Activated CD8-positive, alpha-beta memory T cell treated with anti-CD3 and anti-CD28 coated beads, Interleukin-2, amount 50 U/mL, for 1 hour (primary cell): ENCODE measurements around the gene MICALL2.

Experiments used
- DNase-seq: peaks from one replicate; pipeline ENCODE4 v3.0.0-alpha.2; 2020; ENCODE audit errors: extremely low read depth

The MICALL2 gene

DNA sequence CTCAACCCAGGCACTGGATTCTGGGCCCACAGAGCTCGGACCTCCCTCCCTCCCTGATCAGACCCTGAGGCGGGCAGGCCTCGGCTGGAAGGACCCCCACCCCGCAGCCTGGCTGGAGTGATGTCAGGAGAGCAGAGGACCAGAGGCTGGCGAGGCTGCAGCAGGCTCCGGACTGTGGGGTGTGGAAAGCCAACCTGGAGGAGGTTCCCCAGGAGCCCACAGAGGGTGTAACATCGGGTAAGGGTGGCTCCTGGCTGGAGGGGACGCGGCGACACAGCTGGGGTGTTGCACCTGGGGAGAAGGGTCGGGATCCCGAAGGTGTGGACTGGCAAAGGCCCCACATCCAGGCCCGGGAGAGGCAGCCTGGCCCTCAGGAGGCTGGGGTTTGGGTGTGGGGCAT lies 8.9 kb upstream of the MICALL2 start:
- DNase-seq, result no peak

DNA sequence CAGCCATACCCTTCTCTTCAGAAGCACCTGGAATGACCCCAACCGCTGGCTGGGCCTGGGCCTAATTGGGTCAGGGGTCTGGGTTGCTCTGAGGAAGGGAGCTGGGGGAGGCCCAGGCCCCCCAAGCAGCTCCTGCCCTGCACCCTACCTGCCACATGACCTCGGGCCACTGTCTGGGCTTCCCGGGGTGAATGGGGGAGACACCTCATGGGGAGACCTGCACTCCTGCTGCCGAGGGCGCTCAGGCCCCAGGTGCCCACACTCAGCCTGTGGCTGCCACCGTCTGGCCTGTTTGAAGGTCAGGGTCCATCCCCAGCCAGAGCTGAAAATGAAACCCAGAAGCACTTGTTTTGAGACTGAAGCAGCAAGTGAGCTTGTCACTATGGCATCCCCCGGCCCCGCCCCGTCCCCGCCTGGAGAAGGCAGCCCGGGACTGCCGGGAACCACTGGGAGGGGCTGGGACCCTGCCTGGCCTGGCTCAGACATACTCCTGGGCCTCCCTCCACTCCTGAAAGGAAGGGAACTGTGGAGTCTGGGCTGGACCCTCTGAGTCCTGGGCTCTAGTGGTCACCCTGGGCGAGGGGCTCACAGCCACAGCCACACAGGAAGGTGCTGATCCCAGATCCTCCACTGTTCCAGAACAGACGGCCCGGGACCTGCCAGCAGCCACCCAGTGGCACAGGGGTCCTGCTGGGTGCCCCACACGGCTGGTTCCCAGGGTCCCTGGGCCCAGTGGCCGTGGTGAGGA lies 7.4 kb upstream of the MICALL2 start:
- DNase-seq, result no peak

DNA sequence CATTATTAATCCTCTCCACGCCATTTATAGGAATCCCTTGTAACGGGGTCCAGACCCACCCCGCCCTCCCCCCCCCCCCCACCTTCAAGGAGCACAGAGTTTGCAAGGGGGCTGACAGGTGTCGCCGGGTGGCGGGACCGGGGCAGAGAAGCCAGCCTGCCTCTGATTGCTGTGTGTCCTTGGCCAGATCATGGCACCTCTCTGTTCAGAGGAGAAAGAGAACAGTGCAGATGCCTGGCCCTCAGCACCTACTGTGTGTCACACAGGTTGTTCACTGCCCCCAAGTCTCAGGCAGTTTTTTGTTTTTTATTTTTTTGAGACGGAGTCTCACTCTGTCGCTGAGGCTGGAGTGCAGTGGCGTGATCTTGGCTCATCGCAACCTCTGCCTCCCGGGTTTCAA lies 5.4 kb upstream of the MICALL2 start:
- DNase-seq, result no peak

GRCh38 chr7:1463676-1464223 lies 4.5 kb upstream of the MICALL2 start:
- no peak for DNase-seq

DNA sequence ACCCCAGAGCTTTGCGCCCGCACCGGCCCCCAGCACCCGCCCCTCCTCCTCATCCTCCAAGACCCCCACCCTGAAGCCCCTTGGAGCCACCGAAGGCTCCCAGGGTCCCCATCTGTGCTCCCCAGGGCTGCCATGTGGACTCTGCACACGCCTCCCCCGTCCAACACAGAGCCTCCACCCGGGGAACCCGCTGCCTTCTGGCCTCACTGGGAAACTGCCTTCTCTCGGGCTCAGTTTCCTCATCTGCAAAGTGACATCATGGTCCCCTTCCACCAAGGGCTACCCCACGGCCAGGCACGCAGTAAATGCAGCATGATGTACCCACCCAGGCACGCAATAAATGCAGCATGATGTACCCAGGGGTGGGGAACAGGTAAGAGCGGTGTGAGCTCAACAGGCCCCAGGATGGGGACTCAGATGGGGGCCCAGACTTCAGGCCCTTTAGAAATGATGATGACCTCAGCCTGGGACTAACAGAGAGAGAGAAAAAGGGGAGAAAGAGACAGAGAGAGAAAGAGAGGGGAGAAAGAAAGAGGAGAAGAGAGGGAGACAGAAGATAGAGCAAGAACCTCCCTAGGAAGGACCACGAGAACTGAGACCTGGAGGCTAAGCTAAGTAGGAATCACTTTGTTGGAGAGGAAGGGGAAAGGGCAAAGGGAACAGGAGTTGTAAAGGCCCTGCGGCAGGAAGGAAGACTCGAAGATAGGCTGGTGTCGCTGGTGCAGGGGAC lies 2.5 kb upstream of the MICALL2 start:
- no peak for DNase-seq

DNA sequence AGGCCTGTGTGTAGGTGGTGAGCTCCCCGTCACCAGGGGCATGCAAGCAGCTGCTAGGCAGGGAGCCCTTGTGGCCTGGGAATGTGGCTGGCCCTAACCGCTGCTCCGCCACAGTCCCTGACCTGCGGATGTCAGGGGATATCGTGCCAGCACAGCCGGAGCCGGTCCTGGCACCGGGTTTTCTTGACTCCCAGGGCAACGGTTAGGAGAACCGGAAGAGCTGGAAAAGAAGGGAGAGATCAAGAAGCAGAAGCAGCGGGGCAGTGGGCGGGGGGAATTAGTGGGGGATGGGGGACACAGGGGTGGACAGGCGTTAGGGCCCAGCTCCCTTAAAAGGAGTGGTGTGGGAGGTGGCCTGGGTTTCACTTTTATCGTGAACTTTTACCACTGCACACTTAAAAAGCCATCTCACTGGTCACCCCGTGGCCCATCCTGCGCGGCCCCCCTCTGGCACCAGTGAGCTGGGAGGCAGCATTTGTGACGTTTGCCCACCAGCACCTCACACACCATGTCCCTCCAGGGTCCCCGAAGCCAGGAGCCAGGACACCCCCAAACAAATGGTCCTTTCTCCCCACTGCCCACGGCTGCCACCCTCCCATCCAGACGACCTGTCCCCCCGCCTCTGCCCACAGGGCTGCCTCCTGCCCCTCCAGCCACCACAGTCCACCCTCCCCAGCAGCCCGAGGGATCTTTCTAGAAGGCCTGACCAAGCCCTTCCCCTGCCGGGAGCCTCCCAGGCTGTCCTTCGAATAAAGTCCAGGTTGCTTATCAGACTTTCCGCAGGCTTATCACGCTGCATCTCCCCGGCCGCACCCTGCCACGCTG lies 1.8 kb upstream of the MICALL2 start:
- no peak for DNase-seq

DNA sequence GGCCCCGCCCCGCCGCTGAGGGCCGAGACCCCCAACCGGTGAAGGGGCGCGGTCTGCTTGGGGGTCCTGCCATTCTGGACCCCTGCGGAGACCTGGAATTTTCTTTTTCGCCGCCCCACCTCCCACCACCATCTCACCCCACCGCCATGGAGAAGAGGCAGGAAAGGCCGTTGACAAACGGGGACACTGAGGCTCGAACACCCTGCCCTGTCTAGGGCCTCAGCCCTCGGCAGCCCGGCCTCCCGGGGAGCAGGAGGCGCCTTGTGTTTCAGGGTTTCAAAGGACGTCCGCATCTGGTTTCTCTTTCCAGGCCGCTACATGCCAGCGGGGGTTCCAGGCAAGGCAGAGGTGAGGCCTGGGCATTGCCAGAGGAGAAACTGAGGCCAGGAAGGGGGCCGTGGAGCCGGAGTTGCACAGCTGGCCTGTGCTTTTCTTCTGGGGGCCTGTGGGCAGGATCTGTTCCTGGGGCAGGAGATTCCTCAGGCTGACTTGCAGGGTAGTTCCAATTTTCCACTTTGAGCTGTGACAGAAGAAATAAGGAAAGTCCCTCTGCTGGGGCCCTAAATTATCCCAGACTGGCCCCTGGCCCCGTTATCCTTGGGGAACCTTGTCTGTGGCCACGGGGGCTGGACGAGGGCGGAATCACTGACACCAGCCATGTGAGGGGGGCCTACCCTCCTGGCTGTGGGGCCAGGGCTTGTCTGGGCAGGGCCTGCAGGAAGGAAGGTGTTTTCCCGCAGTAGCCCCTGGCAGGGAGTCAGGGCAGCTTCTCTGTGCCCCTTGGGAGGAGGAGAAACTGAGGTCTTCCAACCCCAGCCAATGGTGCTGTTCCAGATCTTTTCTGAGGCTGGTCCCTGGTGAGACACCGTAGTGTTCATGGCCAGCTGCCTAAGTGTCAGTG lies 900 bp upstream of the MICALL2 start:
- DNase-seq, result no peak

- DNase-seq, result peak; percentile 92
These were observed 232 bp upstream of the MICALL2 start for GRCh38 chr7:1459512-1459892.

DNA sequence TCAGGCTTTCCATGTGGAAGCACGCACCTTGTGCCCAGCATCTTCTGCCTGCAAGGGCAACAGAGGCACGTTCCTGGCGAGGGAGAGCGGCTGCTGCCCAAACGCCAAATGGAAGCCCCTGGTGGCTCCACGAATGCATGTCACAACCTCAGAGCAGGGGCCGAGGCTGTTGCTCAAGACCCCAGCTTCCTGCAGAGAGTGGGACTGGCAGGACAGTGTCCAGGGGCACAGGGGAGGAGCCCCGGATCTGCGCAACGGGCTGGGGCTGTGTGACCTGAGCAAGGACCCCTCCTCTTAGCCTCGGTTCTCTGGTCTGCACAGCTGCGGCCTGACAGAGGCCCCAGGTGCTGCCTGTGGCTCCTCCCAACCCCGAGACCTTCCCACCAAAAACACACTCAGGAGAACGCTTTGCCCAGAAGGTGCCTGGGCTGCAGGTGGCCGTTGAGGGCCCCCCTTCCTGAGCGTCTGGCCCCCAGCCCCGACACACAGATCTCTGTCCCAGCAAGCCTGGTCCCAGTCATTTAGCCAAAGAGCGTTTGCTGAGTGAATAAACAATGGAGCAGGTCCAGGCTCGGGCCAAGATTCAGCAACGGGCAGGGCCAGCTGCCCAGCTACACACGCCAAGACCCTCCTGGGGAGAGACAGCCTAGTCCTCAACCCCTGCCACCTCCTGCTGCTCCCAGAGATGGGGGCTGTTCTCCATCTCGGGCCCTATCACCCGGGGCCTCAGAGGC lies 1.2 kb downstream of the MICALL2 start:
- no peak for DNase-seq

GRCh38 chr7:1457059-1457948 lies 2.0 kb downstream of the MICALL2 start:
- DNase-seq, result no peak

GRCh38 chr7:1455955-1456354 lies 3.3 kb downstream of the MICALL2 start:
- DNase-seq, result no peak

- DNase-seq, result no peak
These were observed 3.9 kb downstream of the MICALL2 start for GRCh38 chr7:1455241-1455939.

GRCh38 chr7:1454542-1454941 lies 4.7 kb downstream of the MICALL2 start:
- DNase-seq, result no peak

DNA sequence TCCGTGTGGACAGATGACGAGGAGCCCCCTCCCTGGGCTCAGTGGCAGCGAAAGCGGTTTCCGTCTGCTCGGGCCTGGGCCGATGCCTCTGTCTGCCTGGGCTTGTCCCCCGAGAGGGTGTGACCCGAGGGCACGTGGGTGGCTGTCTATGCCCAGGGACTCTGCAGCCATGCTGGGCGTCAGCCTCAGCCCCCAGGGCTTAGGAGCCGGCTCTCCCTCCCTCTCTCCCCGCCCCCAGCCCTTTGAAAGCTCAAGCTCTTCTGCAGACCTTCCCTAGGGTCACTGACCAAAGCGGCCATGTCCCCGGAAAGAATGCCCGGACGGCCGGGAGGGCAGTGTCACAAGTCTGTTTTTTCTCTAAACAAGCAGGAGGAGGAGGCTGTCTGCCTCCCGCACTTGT lies 7.1 kb downstream of the MICALL2 start:
- no peak for DNase-seq

DNA sequence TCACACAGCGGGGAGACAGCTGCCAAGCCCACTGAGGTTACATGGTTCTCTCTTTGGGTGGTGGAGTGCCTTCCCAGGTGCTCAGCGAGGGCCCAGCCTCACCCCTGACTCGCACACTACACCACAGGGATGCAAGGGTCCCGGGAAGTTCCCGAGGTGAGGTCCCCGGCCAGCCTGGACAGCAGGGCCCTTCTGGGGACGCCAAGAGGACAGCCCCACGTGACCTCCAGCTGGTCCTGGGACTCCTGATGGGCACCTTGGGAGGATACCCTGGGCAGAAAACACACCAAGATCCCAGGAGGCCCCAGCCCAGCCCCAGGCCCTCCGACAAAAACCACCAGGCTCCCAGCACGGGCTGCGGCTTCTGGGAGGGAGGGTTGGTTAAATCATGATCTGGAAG lies 8.3 kb downstream of the MICALL2 start:
- no peak for DNase-seq

DNA sequence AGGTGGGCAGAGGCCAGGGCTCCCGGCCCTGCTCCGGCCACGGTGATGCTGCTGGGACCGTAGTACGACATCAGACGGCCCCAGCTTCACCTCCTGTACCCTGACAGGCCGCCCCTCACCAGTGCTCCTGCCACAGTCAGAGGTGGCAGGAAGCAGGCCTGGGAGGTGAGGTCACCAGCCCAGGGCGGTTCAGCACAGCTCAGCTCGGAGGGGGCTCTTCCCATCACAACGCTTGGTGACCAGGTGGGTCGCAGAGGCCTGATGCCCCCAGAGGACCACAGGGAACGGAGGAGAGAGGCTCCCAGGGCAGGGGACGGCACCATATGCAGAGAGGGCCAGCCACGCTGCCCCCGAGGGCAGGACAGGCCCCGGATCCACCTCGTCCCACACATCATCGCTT lies 8.8 kb downstream of the MICALL2 start:
- no peak for DNase-seq

GRCh38 chr7:1449951-1450350 lies 9.3 kb downstream of the MICALL2 start:
- no peak for DNase-seq

DNA sequence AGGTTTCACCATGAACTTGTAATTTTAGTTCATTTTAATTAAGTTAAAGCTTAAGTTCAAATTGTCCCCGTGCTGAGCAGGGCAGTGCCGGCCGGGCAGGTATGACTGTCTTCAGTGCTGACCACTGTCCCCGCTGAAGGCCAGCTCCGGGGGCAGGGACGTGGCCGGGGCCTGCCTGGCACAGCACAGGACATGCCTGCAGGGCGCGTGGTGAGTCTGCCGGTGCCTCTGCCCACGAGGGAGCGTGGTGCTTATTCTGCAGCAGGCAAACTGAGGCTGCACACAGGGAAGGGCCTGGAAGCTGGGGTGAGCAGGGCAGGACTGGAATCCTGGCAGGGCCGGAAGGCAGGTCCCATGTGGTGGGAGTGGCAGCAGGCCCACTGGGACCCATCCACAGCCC lies 9.8 kb downstream of the MICALL2 start:
- DNase-seq, result no peak

DNA sequence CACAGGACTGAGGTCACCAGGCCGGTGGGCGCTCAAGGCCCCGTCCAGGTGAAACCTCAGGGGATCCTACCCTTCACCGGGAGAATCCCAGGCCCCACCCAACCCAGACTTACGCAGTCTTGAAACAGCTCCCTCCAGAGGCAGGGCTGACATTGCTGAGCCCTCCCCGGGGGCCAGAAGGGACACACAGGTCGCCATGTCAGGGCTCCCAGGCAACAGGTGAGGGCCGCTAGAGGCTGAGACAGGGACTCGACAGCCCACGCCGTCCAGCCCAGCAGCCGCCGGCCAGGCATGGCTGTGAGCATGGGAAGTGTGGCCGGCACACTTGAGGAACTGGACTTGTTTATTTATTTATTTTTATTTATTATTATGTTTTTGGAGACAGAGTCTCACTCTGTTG lies 10.3 kb downstream of the MICALL2 start:
- DNase-seq, result no peak
